Measurements from ENCODE around the gene ASPSCR1.

DNA sequence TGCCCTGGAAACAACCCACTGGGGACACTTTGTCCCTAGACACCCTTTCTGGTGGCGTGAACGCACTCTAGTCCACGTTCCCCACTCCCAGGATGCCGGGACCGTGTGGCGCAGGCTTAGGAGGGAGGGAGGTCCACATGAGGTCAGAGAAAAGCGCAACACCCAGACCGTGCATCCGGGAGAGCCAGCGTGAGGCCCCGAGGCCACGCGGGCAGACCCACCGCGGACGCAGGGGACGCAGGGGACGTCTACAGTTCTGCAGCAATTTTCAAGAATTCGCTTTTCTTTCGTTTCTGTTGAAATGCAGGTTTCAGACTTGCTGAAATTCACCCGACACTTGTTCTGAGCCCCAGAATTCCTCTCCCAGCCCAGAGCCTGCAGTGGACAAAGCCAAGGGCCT is 69.5 kb downstream of the ASPSCR1 start:
- TF ChIP-seq, protein P1, sequence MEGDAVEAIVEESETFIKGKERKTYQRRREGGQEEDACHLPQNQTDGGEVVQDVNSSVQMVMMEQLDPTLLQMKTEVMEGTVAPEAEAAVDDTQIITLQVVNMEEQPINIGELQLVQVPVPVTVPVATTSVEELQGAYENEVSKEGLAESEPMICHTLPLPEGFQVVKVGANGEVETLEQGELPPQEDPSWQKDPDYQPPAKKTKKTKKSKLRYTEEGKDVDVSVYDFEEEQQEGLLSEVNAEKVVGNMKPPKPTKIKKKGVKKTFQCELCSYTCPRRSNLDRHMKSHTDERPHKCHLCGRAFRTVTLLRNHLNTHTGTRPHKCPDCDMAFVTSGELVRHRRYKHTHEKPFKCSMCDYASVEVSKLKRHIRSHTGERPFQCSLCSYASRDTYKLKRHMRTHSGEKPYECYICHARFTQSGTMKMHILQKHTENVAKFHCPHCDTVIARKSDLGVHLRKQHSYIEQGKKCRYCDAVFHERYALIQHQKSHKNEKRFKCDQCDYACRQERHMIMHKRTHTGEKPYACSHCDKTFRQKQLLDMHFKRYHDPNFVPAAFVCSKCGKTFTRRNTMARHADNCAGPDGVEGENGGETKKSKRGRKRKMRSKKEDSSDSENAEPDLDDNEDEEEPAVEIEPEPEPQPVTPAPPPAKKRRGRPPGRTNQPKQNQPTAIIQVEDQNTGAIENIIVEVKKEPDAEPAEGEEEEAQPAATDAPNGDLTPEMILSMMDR (IDR thresholded peaks at IDR 0.05 in 8 of 11, conservative IDR thresholded peaks at IDR 0.05 in 3 of 11), result no peak
- no peak for TF ChIP-seq POLR2A (IDR thresholded peaks at IDR 0.05)
- TF ChIP-seq POLR2AphosphoS5 (IDR thresholded peaks at IDR 0.05), result no peak

All from spleen (tissue), 7 donors.